HepG2 (cell line): ENCODE data around the gene ZNF175. TPM values are rescaled to one million over a fixed set of nuclear protein-coding genes. Genes with fewer than 3 reads are reported as not detected.

Experiments used
- ATAC-seq: fragments of 200-7000 bp; cut with Tn5 transposase; 3 replicates; pipeline ENCODE4 v1.9.1; 2020; ENCODE audit warnings: mild to moderate bottlenecking, moderate library complexity
- BruUV-seq: library from RNA; stranded (reverse); fragments of 400-500 nt; replicated peaks from 2 replicates; lab custom pipeline; 2021; lab: Mats Ljungman, UMichigan
- CTCF ChIA-PET: fragments of 300-600 bp; formaldehyde crosslinking; extraction: SDS; loops from one replicate; lab custom pipeline; 2021; ENCODE audit warnings: low total read pairs, inconsistent platforms, low intra/inter-chr PET ratio; lab: Yijun Ruan, JAX
- POLR2A ChIA-PET: fragments of 350-600 bp; sonication (Branson Sonifier 250); formaldehyde crosslinking; loops from one replicate; lab custom pipeline; 2020; ENCODE audit warnings: antibody characterized with exemption, inconsistent platforms; lab: Yijun Ruan, JAX
- DNase-seq: peaks from one replicate; pipeline ENCODE4 v3.0.0-alpha.2; 2015; ENCODE audit warnings: low spot score
- FAIRE-seq: peaks from 3 replicates; lab custom pipeline; 2011; peaks lifted over from hg19 to GRCh38; lab: Jason Lieb, UNC
- H2AFZ ChIP-seq: one replicate; pipeline ENCODE4 v1.6.1; 2011; ENCODE audit warnings: low read length, inconsistent platforms
- H3K27ac ChIP-seq: fragments of 300-600 bp; 3 replicates; pipeline ENCODE4 v1.8.0; 2011; ENCODE audit warnings: mixed run types, mild to moderate bottlenecking, mixed read lengths, low read length, inconsistent platforms; ENCODE audit not compliant: insufficient read depth; ENCODE audit errors: extremely low read length
- H3K27me3 ChIP-seq, 2 experiments: fragments of 200-600 bp in 1 of 2; 2 replicates in 1 of 2; 3 replicates in 1 of 2; pipeline versions ENCODE4 v1.6.0 to v1.8.0; 2011; ENCODE audit warnings: low read length in 2 of 2, mild to moderate bottlenecking in 2 of 2, moderate library complexity in 2 of 2, inconsistent platforms in 1 of 2; ENCODE audit not compliant: insufficient read depth in 2 of 2, control insufficient read depth in 1 of 2
- H3K36me3 ChIP-seq, 2 experiments: fragments of 200-600 bp in 1 of 2; replicated peaks in 1 of 2; 2 replicates in 1 of 2; 3 replicates in 1 of 2; pipeline versions ENCODE4 v1.5.1 to v1.8.0; 2011; ENCODE audit warnings: low read length in 2 of 2, inconsistent platforms in 1 of 2; ENCODE audit not compliant: insufficient read depth in 2 of 2, control insufficient read depth in 1 of 2
- H3K4me1 ChIP-seq: 2 replicates; pipeline ENCODE4 v1.5.1; 2012; ENCODE audit warnings: low read length, inconsistent platforms; ENCODE audit not compliant: insufficient read depth
- H3K4me2 ChIP-seq: 2 replicates; pipeline ENCODE4 v1.6.0; 2011; ENCODE audit warnings: low read depth, low read length, inconsistent platforms
- H3K4me3 ChIP-seq, 3 experiments: fragments of 200-600 bp in 1 of 3; sonication (generic), shearing (Covaris generic) in 1 of 3; replicated peaks in 1 of 3; 2 replicates each; pipeline ENCODE4 v1.5.1; 2011 to 2016; ENCODE audit warnings: low read length in 3 of 3, inconsistent platforms in 2 of 3, low read depth in 2 of 3, mild to moderate bottlenecking in 2 of 3, control low read depth in 1 of 3, mixed read lengths in 1 of 3; ENCODE audit not compliant: insufficient read depth in 1 of 3
- H3K79me2 ChIP-seq: one replicate; pipeline ENCODE4 v1.6.1; 2011; ENCODE audit warnings: low read length, inconsistent platforms; ENCODE audit not compliant: insufficient read depth
- H3K9ac ChIP-seq: 2 replicates; pipeline ENCODE4 v1.6.0; 2011; ENCODE audit warnings: mild to moderate bottlenecking, low read depth, low read length, inconsistent platforms; ENCODE audit not compliant: insufficient read depth
- H3K9me3 ChIP-seq: 2 replicates; pipeline ENCODE4 v1.5.1; 2012; ENCODE audit warnings: mild to moderate bottlenecking, low read length
- H4K20me1 ChIP-seq: 2 replicates; pipeline ENCODE4 v1.6.0; 2011; ENCODE audit warnings: inconsistent platforms, mild to moderate bottlenecking, low read length, moderate library complexity; ENCODE audit not compliant: insufficient read depth
- ARNT2 ChIP-seq: sonication (generic); formaldehyde crosslinking; IDR thresholded peaks from 2 replicates; pipeline ENCODE4 v1.8.0; 2022; ENCODE audit warnings: mild to moderate bottlenecking, low read depth, missing genetic modification reagents, moderate library complexity
- SNRNP70 ChIP-seq: fragments of 200-400 bp; formaldehyde crosslinking; IDR thresholded peaks from 2 replicates; pipeline ENCODE4 v1.6.1; 2017; ENCODE audit warnings: mild to moderate bottlenecking, low read depth, low read length, moderate library complexity
- ZFYVE20 ChIP-seq: sonication (generic); formaldehyde crosslinking; IDR thresholded peaks from 2 replicates; pipeline ENCODE4 v1.8.0; 2023; ENCODE audit warnings: low read depth, mild to moderate bottlenecking, moderate library complexity, missing genetic modification reagents, borderline replicate concordance
- ZNF296 ChIP-seq: sonication (generic); formaldehyde crosslinking; conservative IDR thresholded peaks from 2 replicates; pipeline ENCODE4 v1.5.0; 2020; ENCODE audit warnings: mild to moderate bottlenecking, missing genetic modification reagents
- ZNF530 ChIP-seq: sonication (generic); formaldehyde crosslinking; IDR thresholded peaks from 2 replicates; pipeline ENCODE4 v1.5.0; 2020; ENCODE audit warnings: low read depth, mild to moderate bottlenecking, missing genetic modification reagents
- ZNF607 ChIP-seq: sonication (generic); formaldehyde crosslinking; IDR thresholded peaks from 2 replicates; pipeline ENCODE4 v1.5.1; 2020; ENCODE audit warnings: missing genetic modification reagents, mild to moderate bottlenecking, borderline replicate concordance
- ZNF616 ChIP-seq: sonication (generic); formaldehyde crosslinking; IDR thresholded peaks from 2 replicates; pipeline ENCODE4 v1.5.0; 2020; ENCODE audit warnings: low read depth, mild to moderate bottlenecking, missing genetic modification reagents
- ZNF740 ChIP-seq: sonication (generic); formaldehyde crosslinking; IDR thresholded peaks from 2 replicates; pipeline ENCODE4 v1.4.0; 2020; ENCODE audit warnings: missing genetic modification reagents
- WGBS: methylation state at CpG from one replicate; pipeline ENCODE4 v1.1.6; 2017; ENCODE audit warnings: low lambda C conversion rate; 5-methylcytosine and 5-hydroxymethylcytosine counted together
- in situ Hi-C: cut with HindIII; loops from 2 replicates; pipeline ENCODE4 v1.10.0; 2017; ENCODE audit warnings: low pct_unique_long_range_greater_than_20kb; ENCODE audit not compliant: extremely low pct_ligation_motif_present
- intact Hi-C: fragments of 100-400 bp; cut with micrococcal nuclease; formaldehyde crosslinking; loops from one replicate; pipeline ENCODE4 v1.10.0; 2022; ENCODE audit not compliant: unreplicated experiment
- polyA plus RNA-seq, 8 experiments: library from polyadenylated mRNA; depleted of rRNA in 3 of 8; stranded (reverse) in 7 of 8; unstranded in 1 of 8; fragments of >200 nt; fragmentation: Illumina TruSeq in 4 of 8; extraction: Trizol in 4 of 8; gene quantifications; 2 replicates each; pipeline versions ENCODE4 v1.2.1 to v1.2.3, GENCODE V29; 2011 to 2016; ENCODE audit warnings: low read depth in 4 of 8, missing spikeins in 1 of 8, mixed read lengths in 1 of 8; ENCODE audit not compliant: insufficient read depth in 1 of 8
- total RNA-seq, 5 experiments: library from RNA; depleted of rRNA; stranded (reverse); fragments of >200 nt; fragmentation: Illumina TruSeq; extraction: Trizol; gene quantifications; 2 replicates each; pipeline ENCODE4 v1.2.3, GENCODE V29; 2016; ENCODE audit warnings: low read depth in 1 of 5
- TF ChIP-seq, protein P1 (sequence below): sonication (generic); formaldehyde crosslinking; IDR thresholded peaks from 2 replicates; pipeline ENCODE4 v1.5.0; 2020; ENCODE audit warnings: mild to moderate bottlenecking, missing genetic modification reagents, borderline replicate concordance

The ZNF175 gene
- total and polyA plus RNA-seq, 2 of the 13 experiments (the other 11 are each of a cell fraction or from before 2014, with no cell fraction given), result 1.2 to 1.5 TPM

DNA sequence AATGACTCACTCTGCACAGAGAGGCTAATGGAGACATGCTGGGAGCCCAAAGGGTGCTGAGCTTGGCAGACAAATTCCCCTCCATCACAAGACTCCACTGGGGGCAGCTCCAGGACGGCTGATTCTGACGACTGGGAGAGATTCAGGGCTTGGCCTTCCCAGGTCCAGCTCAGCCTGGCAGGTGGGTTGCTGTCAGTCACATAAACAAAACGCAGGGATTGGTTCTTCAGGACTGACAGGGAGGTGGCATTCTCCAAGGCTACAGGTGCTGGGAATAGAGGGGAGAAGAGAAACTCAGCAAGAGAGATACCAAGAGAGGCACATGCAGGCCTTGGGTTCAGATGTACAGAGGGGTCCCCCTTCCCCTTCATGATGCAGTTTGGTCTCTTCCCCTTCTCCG lies 10.7 kb upstream of the ZNF175 start:
- WGBS, result 0% methylated on average over 2 of the region's 4 CpGs

More for the DNA sequence above, 10.7 kb upstream of the ZNF175 start:
- no peak for FAIRE-seq
- Histone ChIP-seq H4K20me1 (no peaks in the 10 kb centered on the region), H3K27me3 (peaks cover 0 to 4% of the 10 kb centered on the region in 2 experiments; a peak in 2 of 5 replicates)
- no peak for TF ChIP-seq ZNF296 (CRISPR knock-in tag)
- TF ChIP-seq ZNF740 (CRISPR knock-in tag), result no peak
- TF ChIP-seq ARNT2 (CRISPR knock-in tag), result no peak
- TF ChIP-seq ZNF616 (CRISPR knock-in tag), result no peak
- TF ChIP-seq, protein P1, sequence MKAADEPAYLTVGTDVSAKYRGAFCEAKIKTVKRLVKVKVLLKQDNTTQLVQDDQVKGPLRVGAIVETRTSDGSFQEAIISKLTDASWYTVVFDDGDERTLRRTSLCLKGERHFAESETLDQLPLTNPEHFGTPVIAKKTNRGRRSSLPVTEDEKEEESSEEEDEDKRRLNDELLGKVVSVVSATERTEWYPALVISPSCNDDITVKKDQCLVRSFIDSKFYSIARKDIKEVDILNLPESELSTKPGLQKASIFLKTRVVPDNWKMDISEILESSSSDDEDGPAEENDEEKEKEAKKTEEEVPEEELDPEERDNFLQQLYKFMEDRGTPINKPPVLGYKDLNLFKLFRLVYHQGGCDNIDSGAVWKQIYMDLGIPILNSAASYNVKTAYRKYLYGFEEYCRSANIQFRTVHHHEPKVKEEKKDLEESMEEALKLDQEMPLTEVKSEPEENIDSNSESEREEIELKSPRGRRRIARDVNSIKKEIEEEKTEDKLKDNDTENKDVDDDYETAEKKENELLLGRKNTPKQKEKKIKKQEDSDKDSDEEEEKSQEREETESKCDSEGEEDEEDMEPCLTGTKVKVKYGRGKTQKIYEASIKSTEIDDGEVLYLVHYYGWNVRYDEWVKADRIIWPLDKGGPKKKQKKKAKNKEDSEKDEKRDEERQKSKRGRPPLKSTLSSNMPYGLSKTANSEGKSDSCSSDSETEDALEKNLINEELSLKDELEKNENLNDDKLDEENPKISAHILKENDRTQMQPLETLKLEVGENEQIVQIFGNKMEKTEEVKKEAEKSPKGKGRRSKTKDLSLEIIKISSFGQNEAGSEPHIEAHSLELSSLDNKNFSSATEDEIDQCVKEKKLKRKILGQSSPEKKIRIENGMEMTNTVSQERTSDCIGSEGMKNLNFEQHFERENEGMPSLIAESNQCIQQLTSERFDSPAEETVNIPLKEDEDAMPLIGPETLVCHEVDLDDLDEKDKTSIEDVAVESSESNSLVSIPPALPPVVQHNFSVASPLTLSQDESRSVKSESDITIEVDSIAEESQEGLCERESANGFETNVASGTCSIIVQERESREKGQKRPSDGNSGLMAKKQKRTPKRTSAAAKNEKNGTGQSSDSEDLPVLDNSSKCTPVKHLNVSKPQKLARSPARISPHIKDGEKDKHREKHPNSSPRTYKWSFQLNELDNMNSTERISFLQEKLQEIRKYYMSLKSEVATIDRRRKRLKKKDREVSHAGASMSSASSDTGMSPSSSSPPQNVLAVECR (CRISPR knock-in tag), result no peak
- TF ChIP-seq SNRNP70, result no peak
- no peak for TF ChIP-seq ZFYVE20 (CRISPR knock-in tag)
- TF ChIP-seq ZNF607 (CRISPR knock-in tag), result no peak
- TF ChIP-seq ZNF530 (CRISPR knock-in tag), result no peak
- TF ChIP-seq, all 625 proteins: peak for 0
- no peak overlapping the region for H2AFZ ChIP-seq
- H3K27ac ChIP-seq, result no peak overlapping the region
- no peak overlapping the region for H3K4me2 ChIP-seq
- DNase-seq (no peak), ATAC-seq (no peak)
- ChIA-PET POLR2A (no interaction called here), CTCF (no interaction called here)
- no peaks in the 10 kb centered on the region for H3K4me1 ChIP-seq
- BruUV-seq, result no TSS peak
- in situ Hi-C loops, result no loop called here
- no peaks in the 10 kb centered on the region for H3K79me2 ChIP-seq
- no peak overlapping the region for H3K4me3 ChIP-seq
- no peak overlapping the region for H3K9ac ChIP-seq
- H3K9me3 ChIP-seq, result no peaks in the 10 kb centered on the region
- no peaks in the 10 kb centered on the region for H3K36me3 ChIP-seq
- intact Hi-C loops, result no loop called here
